T47D (cell line): ENCODE data around the gene STK33.

Experiments used
- DNase-seq, 2 experiments: peaks; one replicate each; pipeline versions ENCODE4 v3.0.0 to v3.0.0-alpha.2; 2011 to 2012; ENCODE audit warnings: low read depth in 1 of 2, low spot score in 1 of 2
- JUND ChIP-seq: IDR thresholded peaks from 2 replicates; pipeline ENCODE4 v1.6.1; 2012; ENCODE audit warnings: low read depth
- in situ Hi-C: cut with HindIII; loops from 2 replicates; pipeline ENCODE4 v1.10.0; 2016; ENCODE audit warnings: low sequenced_read_pairs, low pct_unique_long_range_greater_than_20kb

STK33 gene

GRCh38 chr11:8346157-8346755 lies 247.8 kb downstream of the STK33 start:
- in situ Hi-C loops: no loop called here
- no peak for TF ChIP-seq JUND
- no peak for DNase-seq

- no peak for TF ChIP-seq JUND
- DNase-seq: no peak
- in situ Hi-C loops: no loop called here
These were observed 248.8 kb downstream of the STK33 start for GRCh38 chr11:8345179-8345578.

- in situ Hi-C loops: no loop called here
- DNase-seq: no peak
- no peak for TF ChIP-seq JUND
These were observed 249.7 kb downstream of the STK33 start for GRCh38 chr11:8344346-8344745.

GRCh38 chr11:8342821-8343681 lies 251.0 kb downstream of the STK33 start:
- no peak for TF ChIP-seq JUND
- in situ Hi-C loops: no loop called here
- DNase-seq: peak in 1 of 2 experiments; percentile 48

- in situ Hi-C loops: no loop called here
- TF ChIP-seq JUND: no peak
These were observed 252.0 kb downstream of the STK33 start for GRCh38 chr11:8341996-8342395.

More at GRCh38 chr11:8341996-8342395, 252.0 kb downstream of the STK33 start:
- DNase-seq: no peak
